ENCODE data around the gene TNFRSF4.

The TNFRSF4 gene

DNA sequence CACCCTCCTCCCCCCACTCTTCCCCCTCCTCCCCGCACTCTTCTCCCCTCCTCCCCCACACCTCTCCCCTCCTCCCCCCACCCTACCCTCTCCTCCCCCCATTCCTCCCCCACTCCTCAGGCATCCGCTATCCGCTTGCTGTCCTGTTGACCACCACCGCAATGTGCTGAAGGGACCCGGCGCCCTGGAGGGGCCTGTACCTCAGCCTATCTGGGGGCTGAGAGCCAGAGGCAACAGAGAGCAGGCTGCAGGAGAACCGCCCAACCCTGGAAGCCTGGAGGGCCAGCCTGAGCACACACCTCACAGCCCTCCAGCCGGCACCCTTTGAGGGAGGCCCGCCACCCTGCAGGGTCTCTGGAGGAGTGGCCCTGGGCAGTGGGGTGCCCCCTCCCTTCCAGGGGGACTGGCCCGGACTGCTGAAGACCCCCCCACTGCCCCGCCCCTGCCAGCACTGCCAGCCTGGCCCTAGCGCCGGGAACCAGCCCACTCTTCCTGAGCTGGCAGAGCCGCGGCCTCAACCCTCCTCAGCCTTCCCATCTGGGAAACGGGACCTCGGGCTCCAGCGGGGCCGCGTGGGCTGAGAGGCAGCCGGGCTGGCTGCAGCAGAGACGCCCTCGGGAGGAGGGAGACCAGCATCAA, 31.3 kb upstream of the TNFRSF4 start:
- no peak for DNase-seq

DNA sequence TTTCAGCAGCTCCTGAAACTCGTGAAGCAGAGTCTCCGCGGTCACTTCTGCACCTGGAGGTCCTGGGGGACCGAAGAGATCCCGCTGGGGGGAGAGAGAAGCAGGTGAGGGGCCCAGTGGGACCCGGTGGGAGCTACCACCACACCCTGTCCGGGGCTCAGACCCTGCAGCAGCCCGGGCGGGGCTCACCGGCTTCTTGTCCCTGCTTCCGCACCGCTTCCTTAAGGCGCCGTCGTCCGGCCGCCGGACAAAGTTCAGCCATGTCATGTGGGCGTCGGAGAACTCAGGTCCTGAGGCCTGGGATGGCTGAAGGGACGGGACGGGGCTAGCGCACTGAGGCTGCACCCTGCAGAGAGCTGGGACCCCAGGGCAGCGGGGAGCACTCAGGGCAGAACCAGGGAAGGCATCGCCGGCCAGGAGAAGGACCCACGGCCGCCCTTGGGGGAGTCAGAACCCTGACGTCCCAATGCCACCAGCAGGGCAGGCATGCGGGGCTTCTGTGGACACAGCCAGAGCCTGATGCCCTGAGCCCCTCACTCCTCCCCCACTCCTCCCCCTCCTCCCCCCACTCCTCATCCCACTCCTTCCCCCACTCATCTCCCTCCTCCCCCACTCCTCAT, 30.3 kb upstream of the TNFRSF4 start:
- DNase-seq, result no peak

GRCh38 chr1:1243807-1244191, 29.8 kb upstream of the TNFRSF4 start:
- DNase-seq, result no peak

GRCh38 chr1:1243266-1243660, 29.3 kb upstream of the TNFRSF4 start:
- no peak for DNase-seq

GRCh38 chr1:1242461-1243265, 28.7 kb upstream of the TNFRSF4 start:
- no peak for DNase-seq

GRCh38 chr1:1241588-1242219, 27.8 kb upstream of the TNFRSF4 start:
- DNase-seq, result no peak

- no peak for DNase-seq
These were observed 27.1 kb upstream of the TNFRSF4 start for GRCh38 chr1:1240822-1241587.

DNA sequence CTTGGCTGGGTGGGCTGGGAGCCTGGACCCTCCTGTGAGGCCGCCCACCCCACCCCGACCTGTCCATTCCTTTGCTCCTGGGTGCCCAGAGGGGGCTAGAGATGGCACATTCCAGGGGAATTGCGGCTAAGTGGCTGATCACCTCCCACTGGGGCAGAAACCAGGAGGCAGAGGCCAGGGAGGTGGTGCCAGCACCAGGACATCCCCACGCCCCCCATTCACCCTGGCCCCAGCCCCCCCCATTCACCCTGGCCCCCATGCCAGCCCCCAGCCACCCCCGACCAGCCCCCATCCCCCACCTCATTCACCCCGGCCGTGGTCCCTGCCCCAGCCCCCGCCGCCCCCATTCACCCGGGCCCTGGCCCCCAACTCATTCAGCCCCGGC, 26.4 kb upstream of the TNFRSF4 start:
- DNase-seq, result no peak

DNA sequence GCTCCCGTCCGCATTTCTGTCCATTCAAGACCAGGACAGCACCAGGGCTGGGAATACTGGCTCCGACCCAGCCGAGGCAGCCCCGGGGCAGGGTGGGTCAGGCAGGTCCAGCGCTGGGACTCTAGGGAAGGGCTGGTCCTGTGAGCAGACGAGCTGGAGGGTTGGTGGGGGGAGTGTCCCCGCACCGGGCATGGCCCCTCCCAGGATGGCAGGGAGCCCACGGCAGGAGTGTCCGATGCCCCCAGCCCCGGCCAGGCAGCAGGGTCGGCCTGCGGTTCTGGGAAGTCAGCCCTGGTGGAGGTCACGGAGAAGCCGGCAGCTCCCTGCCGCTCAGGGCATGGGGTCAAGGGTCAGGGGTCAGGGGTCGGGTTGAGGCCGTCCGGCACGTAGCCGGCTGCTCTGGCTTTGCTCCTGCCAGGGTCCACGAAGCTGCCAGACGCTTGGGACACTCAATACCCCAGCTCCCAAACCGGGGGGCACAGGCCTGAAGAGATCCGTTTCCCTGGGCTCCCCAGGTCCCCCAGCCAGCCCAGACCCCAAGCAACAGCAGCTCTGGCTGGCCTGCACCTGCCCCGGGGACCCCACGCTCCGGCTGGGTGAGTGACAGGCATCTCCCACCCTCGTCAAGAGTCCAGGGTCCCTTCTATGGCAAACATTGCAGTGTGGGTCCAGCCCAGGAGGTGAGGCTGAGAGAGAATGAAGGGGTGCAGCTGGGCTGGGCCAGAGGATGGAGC, 25.8 kb upstream of the TNFRSF4 start:
- no peak for DNase-seq

GRCh38 chr1:1239227-1239613, 25.3 kb upstream of the TNFRSF4 start:
- no peak for DNase-seq

DNA sequence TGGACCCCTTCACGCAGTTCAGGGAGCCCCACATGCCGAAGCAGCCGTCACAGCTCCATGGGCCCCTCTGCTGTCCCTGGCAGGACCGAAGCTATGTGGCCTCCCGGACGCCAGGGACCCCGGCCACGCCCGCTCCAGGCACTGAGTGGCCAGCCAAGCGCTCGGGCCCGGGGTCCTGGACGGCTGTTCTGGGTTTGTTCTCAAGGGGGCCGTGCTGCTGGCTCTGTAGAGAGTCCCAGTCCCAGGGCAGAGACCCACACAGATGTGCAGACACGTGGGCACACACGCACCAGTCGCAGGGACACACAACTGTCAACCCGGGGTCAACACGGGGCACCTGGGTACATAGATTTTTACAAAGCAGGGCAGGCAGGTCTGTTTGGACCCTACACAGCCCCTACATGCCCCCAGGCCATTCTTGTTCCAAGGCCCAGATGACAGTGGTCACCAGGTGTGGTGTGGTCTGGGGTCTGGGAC, 24.8 kb upstream of the TNFRSF4 start:
- DNase-seq, result no peak

DNA sequence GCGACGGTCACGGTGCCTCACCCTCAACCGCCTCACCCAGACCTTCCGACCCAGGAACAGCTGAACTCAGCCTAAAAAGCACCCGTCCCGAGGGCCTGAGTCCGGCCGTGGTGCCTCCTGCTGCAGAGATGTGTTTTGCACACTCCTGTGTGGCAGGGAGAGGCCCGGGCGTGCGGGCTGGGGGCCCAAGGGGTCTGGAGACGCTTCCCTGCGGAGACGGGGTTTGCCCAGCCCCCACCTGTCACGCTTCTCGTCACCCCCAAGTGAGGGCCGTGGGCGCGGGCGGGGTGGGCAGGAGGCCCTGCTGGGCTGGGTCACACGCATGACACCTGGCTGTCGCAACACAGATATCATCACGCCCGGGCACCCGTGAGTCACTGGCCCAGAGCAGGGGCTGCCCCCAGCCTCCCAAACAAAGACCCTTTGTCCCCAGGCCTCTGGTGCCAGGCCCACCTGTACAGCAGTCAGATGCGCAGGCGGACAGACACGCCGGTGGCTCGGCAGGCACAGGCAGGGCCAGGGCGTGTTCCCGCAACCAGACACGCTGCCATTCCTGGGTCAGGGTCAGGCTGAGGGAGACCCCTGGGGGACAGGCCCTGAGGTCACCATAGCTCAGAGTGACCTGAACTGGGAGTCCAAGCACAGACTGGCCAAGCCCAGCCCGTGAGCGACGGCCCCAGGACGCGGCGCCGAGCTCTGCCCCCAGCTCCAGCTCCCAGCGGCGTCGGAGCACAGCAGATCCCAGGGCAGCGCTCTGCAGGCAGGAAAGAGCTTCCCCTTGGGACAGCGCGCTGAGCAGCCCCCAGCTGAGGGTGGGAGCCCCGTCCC, 24.1 kb upstream of the TNFRSF4 start:
- DNase-seq, result no peak

- no peak for DNase-seq
These were observed 23.3 kb upstream of the TNFRSF4 start for GRCh38 chr1:1236945-1237873.

- DNase-seq, result no peak
These were observed 22.3 kb upstream of the TNFRSF4 start for GRCh38 chr1:1236176-1236763.

- DNase-seq, result no peak
These were observed 21.2 kb upstream of the TNFRSF4 start for GRCh38 chr1:1235016-1235744.

DNA sequence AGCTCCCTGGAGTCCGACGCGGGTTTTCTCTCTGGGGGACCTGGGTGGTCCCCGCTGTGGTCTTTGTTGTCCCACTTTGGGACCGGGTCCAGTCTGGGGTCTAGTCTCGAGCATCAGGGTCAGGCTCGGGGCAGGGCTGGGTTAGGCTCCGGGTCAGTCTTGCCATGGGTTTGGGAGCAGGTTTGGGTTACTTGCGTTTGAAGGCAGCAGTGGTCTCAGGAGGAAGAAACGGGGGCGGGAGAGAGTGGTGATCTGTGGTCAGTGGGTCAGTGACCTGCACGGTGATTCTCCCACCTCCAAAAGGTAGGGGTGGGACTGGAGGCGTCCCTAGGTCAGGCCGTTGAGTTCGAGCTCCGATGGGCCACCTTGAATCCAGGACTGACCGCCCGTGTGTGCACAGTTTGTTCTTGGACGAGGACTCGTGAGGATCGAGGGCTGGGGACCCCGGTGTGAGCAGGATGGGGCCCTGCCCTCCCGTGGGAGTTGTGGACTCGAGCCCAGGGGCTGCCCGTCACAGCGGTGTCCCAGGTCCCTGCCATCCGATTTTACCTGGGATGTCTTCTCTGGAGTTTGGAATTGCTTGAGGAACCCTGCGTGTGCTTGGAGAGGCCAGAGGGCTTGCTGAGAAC, 20.3 kb upstream of the TNFRSF4 start:
- DNase-seq, result no peak

DNA sequence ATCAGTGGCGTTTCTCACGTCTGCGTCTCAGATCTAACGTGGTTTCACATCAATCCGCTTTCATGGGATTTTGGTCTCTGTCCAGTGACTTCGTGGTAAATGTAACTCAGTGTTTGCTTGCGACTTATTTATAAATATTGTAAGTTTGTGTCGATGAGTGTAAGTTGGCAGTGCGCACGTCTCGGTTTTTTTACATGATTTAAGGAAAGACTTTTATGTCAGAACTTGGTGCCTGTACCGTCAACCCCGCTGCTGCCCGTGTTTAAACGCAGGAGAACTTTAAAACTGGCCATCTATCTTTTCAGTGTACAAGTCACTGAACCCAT, 19.6 kb upstream of the TNFRSF4 start:
- DNase-seq, result no peak

- no peak for DNase-seq
These were observed 19.0 kb upstream of the TNFRSF4 start for GRCh38 chr1:1232796-1233566.
